ENCODE data around the gene ZNF512B. TPM values are rescaled to one million over a fixed set of nuclear protein-coding genes. Genes with fewer than 3 reads are reported as not detected.

The ZNF512B gene
- total RNA-seq, 1 experiment from 2014 or later: 10.3 TPM

- CTCF ChIA-PET: interaction anchor here (2.1 kb wide), 1 partner anchor 16 kb away, joined by 12 read pairs; no protein-coding TSS in a partner anchor
- no peaks in the 10 kb centered on the region for H3K9me3 ChIP-seq (ENCODE audit: control insufficient read depth in 1 of 2, insufficient read depth in 1 of 2, low read depth in 1 of 2, low read length in 2 of 2)
- peaks cover 17 to 46% of the 10 kb centered on the region in 2 experiments; a peak in 3 of 4 replicates for H3K4me1 ChIP-seq (ENCODE audit: control insufficient read depth in 1 of 2, insufficient read depth in 2 of 2, low read length in 2 of 2)
- ATAC-seq (peak; percentile 59), DNase-seq (ENCODE audit: low read depth, low spot score) (peak; percentile 67)
- intact Hi-C loops (cut with micrococcal nuclease): loop anchor here (2.0 to 5.0 kb wide), 2 partner anchors 23 to 261 kb away; partner anchors contain the start of genes PRPF6 and TNFRSF6B
- POLR2A ChIA-PET: interaction anchor here (0.7 to 1.5 kb wide), 8 partner anchors 10 to 422 kb away, joined by 3 to 5 read pairs (median 3); partner anchors contain the start of genes SAMD10 and TPD52L2
- H4K20me1 ChIP-seq (ENCODE audit: insufficient read depth): no peaks in the 10 kb centered on the region
- H3K36me3 ChIP-seq (ENCODE audit: control insufficient read depth in 1 of 2, insufficient read depth in 2 of 2, low read length in 2 of 2): no peaks in the 10 kb centered on the region; a peak in 2 of 4 replicates
- H3K27ac ChIP-seq (ENCODE audit: low read depth, low read length): peak overlapping the region; percentile 79
- peak overlapping the region; percentile 90 for H3K9ac ChIP-seq (ENCODE audit: low read length)
- RAD21 ChIA-PET (ENCODE audit: low non-redundant PET in 1 of 2, low total read pairs in 2 of 2, uncharacterized antibody in 2 of 2, unreplicated experiment in 2 of 2): no interaction called here
- peak overlapping the region; percentile 66 to 96 for H3K4me3 ChIP-seq (replicated peaks in 1 of 2; ENCODE audit: low read depth in 1 of 2, low read length in 2 of 2)
- BruUV-seq (replicated peaks): no TSS peak
- H3K79me2 ChIP-seq (ENCODE audit: insufficient read depth, low read length): peaks cover 33% of the 10 kb centered on the region
- H2AFZ ChIP-seq (ENCODE audit: low read depth, low read length, poor library complexity, severe bottlenecking): no peak overlapping the region
- H3K4me2 ChIP-seq (ENCODE audit: low read length): peak overlapping the region; percentile 91
- no peaks in the 10 kb centered on the region for H3K9me2 ChIP-seq (ENCODE audit: insufficient read depth)
- no peaks in the 10 kb centered on the region for H3K27me3 ChIP-seq (ENCODE audit: insufficient read depth, low read length)
- no peak for TF ChIP-seq SP1 (IDR thresholded peaks at IDR 0.05; ENCODE audit: low read depth)
- TF ChIP-seq POLR2A (IDR thresholded peaks at IDR 0.05; ENCODE audit: borderline replicate concordance, extremely low read depth, insufficient read depth, insufficient read length): peak; percentile 54
These were observed 11.9 kb downstream of the ZNF512B start for GRCh38 chr20:63957690-63958441.

- RAD21 ChIA-PET (ENCODE audit: low non-redundant PET in 1 of 2, low total read pairs in 2 of 2, uncharacterized antibody in 2 of 2, unreplicated experiment in 2 of 2): no interaction called here
These were observed 12.6 kb downstream of the ZNF512B start for GRCh38 chr20:63957004-63957689.

More at GRCh38 chr20:63957004-63957689, 12.6 kb downstream of the ZNF512B start:
- POLR2A ChIA-PET: interaction anchor here (0.8 to 1.5 kb wide), 7 partner anchors 10 to 421 kb away, joined by 3 to 5 read pairs (median 3); partner anchors contain the start of genes SAMD10 and TPD52L2
- H3K36me3 ChIP-seq (ENCODE audit: control insufficient read depth in 1 of 2, insufficient read depth in 2 of 2, low read length in 2 of 2): no peaks in the 10 kb centered on the region; a peak in 1 of 4 replicates
- peak overlapping the region; percentile 90 for H3K9ac ChIP-seq (ENCODE audit: low read length)
- H3K79me2 ChIP-seq (ENCODE audit: insufficient read depth, low read length): peaks cover 40% of the 10 kb centered on the region
- CTCF ChIA-PET: interaction anchor here (2.1 kb wide), 1 partner anchor 17 kb away, joined by 12 read pairs; no protein-coding TSS in a partner anchor
- no peaks in the 10 kb centered on the region for H4K20me1 ChIP-seq (ENCODE audit: insufficient read depth)
- no peaks in the 10 kb centered on the region for H3K27me3 ChIP-seq (ENCODE audit: insufficient read depth, low read length)
- intact Hi-C loops (cut with micrococcal nuclease): loop anchor here (2.0 to 5.0 kb wide), 2 partner anchors 24 to 260 kb away; partner anchors contain the start of genes PRPF6 and TNFRSF6B
- TF ChIP-seq ZNF274 (IDR thresholded peaks at IDR 0.05; ENCODE audit: low read depth, low read length) (no peak), CEBPB (IDR thresholded peaks at IDR 0.05; ENCODE audit: low read depth) (no peak), CTCF (IDR thresholded peaks at IDR 0.05 in 2 of 3, conservative IDR thresholded peaks at IDR 0.05 in 1 of 3; ENCODE audit: borderline replicate concordance in 1 of 3, insufficient read depth in 1 of 3, low read depth in 2 of 3, low read length in 2 of 3) (0 out of 6 replicates have a peak, but pooled peaks of 1 of the 3 experiments have one; percentile 12), EZH2 (IDR thresholded peaks at IDR 0.05) (no peak), ZBTB33 (IDR thresholded peaks at IDR 0.05; ENCODE audit: extremely low read depth, insufficient replicate concordance, low read length) (no peak), ZFX (IDR thresholded peaks at IDR 0.05) (peak; percentile 72; the same call in 1 of the 2 replicates), SP1 (IDR thresholded peaks at IDR 0.05; ENCODE audit: low read depth) (no peak), EGR1 (IDR thresholded peaks at IDR 0.05; ENCODE audit: low read depth) (no peak), ELF1 (IDR thresholded peaks at IDR 0.05; ENCODE audit: borderline replicate concordance, low read depth) (no peak), JUND (IDR thresholded peaks at IDR 0.05) (no peak), POLR2AphosphoS5 (IDR thresholded peaks at IDR 0.05; ENCODE audit: low read depth, low read length) (peak; percentile 89), RAD21 (IDR thresholded peaks at IDR 0.05; ENCODE audit: low read depth) (no peak)
- no peaks in the 10 kb centered on the region for H3K9me2 ChIP-seq (ENCODE audit: insufficient read depth)
- peak overlapping the region; percentile 79 for H3K27ac ChIP-seq (ENCODE audit: low read depth, low read length)
- peaks cover 17 to 53% of the 10 kb centered on the region in 2 experiments; a peak in 3 of 4 replicates for H3K4me1 ChIP-seq (ENCODE audit: control insufficient read depth in 1 of 2, insufficient read depth in 2 of 2, low read length in 2 of 2)
- no peaks in the 10 kb centered on the region for H3K9me3 ChIP-seq (ENCODE audit: control insufficient read depth in 1 of 2, insufficient read depth in 1 of 2, low read depth in 1 of 2, low read length in 2 of 2)
- BruUV-seq (replicated peaks): TSS peak; percentile 31
- DNase-seq (ENCODE audit: low read depth, low spot score) (peak; percentile 73), ATAC-seq (peak; percentile 78)
- peak overlapping the region; percentile 91 for H3K4me2 ChIP-seq (ENCODE audit: low read length)
- H2AFZ ChIP-seq (ENCODE audit: low read depth, low read length, poor library complexity, severe bottlenecking): no peak overlapping the region
- H3K4me3 ChIP-seq (replicated peaks in 1 of 2; ENCODE audit: low read depth in 1 of 2, low read length in 2 of 2): peak overlapping the region; percentile 66 to 96

Data from HCT116 (cell line).